Body of pancreas (tissue), 4 donors: Measurements from ENCODE around the gene P2RX3.

Experiments
- POLR2A ChIP-seq, 3 donors: fragments of 450-650 bp; IDR thresholded peaks; one replicate each; pipeline ENCODE4 v1.6.1; 2016; ENCODE audit warnings: antibody characterized with exemption in 3 of 3, mild to moderate bottlenecking in 2 of 3
- TF ChIP-seq, protein P1 (sequence below), 7 experiments: fragments of 450-650 bp in 4 of 7; fragments of 200-600 bp in 3 of 7; sonication (generic) in 3 of 7; IDR thresholded peaks; one replicate each; pipeline ENCODE4 v1.5.1; 2016 to 2019; ENCODE audit warnings: antibody characterized with exemption in 7 of 7

DNA sequence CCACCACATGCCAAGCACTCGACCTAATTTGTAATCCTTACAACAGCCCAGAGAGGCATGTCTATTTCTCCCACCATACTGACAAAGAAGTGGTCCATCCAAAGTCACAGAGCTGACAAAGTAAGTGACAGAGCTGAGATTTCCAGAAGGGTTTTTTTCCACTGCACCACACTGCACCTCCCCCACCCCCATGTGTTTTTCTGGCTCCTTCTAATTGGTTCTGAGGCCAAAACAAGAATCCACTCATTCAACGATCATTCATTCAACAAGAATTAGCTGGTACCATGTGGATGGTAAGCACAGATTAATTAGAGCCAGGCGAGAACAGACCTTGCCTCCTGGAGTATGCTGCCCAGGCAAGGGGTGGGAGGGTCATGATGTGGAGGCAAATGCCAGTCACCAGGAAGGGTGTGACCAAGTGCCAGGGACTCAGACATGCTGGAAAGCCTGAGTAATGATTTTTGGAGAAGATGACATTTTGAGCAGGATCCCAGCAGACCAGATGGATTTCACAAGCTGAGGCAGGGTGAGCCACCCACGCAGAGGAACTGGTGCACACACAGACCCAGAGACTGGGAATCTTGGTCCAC lies 67.2 kb downstream of the P2RX3 start:
- no peak for TF ChIP-seq POLR2A (IDR thresholded peaks at IDR 0.05)
- TF ChIP-seq, protein P1, sequence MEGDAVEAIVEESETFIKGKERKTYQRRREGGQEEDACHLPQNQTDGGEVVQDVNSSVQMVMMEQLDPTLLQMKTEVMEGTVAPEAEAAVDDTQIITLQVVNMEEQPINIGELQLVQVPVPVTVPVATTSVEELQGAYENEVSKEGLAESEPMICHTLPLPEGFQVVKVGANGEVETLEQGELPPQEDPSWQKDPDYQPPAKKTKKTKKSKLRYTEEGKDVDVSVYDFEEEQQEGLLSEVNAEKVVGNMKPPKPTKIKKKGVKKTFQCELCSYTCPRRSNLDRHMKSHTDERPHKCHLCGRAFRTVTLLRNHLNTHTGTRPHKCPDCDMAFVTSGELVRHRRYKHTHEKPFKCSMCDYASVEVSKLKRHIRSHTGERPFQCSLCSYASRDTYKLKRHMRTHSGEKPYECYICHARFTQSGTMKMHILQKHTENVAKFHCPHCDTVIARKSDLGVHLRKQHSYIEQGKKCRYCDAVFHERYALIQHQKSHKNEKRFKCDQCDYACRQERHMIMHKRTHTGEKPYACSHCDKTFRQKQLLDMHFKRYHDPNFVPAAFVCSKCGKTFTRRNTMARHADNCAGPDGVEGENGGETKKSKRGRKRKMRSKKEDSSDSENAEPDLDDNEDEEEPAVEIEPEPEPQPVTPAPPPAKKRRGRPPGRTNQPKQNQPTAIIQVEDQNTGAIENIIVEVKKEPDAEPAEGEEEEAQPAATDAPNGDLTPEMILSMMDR (IDR thresholded peaks at IDR 0.05): no peak
